HG02840 (cell line): ENCODE data around the gene PLPP2.

Source experiments
- ATAC-seq: cut with Tn5 transposase; IDR thresholded peaks from one replicate; pipeline ENCODE4 v1.9.1; 2021; ENCODE audit warnings: mild to moderate bottlenecking, moderate library complexity, moderate number of reproducible peaks; ENCODE audit not compliant: unreplicated experiment, low FRiP score

Gene PLPP2

DNA sequence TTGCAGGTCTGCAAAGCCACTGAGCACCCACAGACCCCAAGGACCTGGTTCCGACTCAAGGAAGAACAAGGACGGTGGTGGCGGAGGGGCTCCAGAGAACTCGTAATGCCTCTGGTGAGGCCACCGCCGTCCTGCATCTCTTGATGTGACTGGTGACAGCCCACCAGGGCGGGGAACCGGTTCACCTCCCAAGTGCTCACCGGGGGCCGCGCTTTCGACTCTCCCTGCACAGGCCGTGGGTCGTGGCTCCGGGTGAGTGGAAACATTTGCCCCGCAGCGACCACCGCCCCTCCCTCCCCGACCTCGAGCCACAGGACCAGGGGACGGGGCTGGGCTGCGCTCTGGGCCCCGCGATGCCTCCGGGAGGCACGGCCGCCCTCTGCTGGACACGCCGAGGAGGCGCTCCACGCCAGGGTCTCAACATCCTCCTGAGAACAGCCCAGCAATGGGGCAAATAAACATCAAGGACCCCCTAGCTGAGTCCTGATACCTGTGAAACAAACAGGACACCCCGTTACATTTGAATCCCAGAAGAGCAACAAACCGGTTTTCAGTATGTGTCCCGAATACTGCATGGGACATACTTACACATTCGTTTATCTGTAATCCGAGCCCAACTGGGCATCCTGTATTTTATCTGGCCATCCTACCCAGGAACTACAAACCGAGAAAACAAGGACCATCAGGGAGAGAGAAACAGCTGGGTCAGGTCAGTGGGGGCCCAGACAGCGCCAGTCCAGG is 3.9 kb upstream of the PLPP2 start:
- no peak for ATAC-seq

DNA sequence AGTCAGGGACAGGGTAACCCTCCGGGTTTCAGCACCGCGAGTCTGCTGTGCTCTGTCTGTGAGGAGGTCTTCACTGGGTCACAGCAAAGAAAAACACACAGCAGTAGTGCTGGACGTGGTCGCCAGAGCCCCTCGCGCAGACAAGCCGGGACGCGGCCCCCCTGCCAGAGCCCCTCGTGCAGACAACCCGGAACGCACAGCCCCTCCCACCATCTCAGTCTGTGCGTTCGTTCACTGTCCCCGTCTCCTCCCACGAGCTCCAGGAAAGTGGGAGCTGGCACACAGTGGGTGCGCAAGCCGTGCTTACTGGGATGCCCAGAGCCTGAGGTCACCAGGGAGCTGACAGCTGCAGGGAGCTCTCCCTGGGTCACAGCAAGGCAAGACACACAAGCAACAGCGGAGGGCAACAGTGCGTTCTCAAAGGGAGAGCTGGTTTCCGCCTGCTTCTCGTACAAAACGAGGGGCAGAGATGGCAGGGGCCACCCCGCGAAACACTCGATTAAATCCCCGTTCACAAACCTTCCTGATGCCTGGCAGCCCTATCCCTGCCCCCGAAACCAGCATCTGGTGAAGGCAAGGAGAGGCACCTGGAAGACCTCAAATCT is 3.2 kb upstream of the PLPP2 start:
- no peak for ATAC-seq

DNA sequence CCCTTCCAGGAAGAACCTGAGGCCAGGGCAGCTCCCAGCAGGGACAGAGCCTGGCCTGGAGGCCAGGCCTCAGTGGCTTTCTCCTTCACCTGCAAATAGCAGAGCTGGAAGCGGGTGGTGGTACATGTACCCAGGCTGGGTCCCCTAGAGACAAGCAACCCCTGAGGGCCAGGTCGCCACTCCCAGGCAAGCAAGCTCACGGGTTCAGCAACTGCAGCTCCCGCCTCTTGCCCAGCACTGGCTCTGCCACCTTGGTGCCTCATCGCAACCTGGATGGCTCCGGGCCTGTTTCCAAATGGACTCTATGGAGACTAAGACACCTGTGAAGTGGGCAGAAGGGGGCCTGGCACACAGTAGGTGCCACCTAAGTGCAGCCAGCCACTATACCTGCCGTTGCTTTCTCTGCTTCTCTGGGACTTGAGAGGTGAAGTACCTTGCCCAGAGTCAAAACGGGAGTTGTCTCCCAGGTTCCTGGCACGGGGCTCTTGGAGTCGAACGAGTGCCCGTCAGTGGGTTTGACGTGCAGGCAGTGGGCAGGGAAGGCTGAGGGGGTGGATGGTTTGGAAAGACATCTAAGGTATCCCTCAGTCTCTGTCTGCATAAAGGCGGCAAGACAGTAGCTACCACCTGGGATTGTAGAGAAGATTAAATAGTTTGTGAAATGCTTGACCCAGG is 2.4 kb upstream of the PLPP2 start:
- ATAC-seq: no peak

GRCh38 chr19:292951-293350 is 1.7 kb upstream of the PLPP2 start:
- no peak for ATAC-seq

DNA sequence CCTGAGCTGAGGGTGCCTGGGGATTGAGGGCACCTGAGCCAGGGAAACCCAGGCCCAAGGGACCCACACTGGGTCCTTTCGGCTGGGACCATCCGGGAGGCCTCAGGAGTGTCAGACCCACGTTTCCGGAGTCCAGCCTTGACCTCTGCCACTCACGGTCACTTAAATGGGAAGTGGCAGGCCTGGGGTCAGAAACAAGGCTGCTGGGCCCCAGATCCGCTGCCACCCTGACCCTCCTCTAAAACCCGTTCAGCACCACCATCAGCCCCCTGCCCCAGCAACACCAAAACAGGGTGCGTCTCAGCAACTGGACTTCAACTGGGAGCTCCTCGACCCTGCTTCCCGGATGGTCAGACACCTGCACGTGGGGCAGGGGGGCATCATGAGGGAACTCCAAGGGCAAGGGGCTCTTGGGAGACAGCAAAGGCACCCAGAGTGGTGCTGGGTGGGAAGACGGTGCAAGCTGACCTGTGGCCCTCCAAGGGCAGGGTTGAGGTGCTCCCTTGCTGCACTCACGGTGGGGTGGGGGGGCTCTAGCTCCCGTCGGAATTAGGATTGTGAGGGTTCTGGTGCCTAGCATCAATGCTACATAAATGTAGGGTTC is 1.2 kb upstream of the PLPP2 start:
- no peak for ATAC-seq

DNA sequence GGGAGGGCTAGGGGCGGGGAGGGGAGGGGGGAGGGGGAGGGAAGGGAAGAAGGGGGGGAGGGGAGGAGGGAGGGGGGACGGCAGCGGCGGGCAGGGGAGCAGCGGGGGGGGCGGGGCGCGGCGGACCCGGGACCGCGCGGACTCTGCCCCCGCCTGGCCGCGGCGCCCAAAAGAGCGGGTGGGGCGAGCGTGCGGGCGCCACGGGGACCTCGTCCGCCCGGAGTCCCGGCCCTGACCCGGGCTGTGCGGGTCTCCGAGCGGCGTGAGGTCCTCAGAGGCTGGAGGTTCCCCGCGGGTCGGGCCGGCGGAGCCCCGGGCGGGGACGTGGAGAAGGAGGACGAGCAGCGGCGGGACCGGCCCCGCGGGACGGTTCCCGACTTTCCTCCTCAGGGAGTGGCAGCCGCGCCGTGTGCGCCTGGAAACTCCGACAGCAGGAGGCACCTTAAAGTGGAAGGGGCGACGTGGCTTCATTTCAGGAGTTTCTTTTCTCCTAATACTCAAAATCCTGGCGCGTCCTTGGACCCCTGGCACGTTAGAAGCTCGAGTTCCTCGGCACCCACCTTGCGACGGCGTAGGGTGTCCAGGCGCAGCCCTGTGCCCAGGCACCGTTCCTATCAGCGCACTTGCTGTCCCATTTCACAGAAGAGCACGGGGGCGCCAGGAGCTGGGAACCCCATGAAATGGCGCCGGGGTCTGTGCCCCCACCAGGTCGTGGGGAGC is 518 bp upstream of the PLPP2 start:
- ATAC-seq: no peak

DNA sequence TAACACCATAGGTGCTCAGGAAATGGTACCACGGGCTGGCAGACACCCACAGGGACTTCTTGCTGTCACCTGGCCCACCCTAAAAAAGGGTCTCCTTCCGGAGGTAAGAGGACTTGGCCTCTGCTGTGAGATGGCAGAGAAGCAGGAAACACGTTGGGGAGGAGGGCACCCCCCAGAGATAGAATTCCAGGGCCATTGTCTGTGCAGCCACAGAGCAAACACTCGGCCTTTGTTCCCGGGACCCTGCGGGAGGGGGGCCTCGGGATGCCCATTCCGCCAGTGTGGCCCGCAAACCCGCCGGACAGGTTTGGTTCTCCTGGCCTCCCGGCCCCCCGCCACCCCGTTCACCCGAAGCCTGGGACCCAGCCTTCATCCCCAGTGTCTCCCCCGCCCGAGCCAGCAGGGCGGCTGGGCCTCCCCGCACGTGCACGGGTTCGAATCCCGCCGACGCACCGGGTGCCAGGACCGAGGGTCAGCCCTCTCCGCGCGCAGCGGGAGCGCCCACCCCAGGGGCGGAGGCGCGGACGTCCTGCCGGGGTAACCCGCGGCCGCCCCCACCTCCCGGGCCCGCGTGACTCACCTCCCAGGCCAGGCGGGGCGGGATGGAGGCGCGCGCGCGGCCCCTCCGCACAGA is 714 bp downstream of the PLPP2 start:
- no peak for ATAC-seq

DNA sequence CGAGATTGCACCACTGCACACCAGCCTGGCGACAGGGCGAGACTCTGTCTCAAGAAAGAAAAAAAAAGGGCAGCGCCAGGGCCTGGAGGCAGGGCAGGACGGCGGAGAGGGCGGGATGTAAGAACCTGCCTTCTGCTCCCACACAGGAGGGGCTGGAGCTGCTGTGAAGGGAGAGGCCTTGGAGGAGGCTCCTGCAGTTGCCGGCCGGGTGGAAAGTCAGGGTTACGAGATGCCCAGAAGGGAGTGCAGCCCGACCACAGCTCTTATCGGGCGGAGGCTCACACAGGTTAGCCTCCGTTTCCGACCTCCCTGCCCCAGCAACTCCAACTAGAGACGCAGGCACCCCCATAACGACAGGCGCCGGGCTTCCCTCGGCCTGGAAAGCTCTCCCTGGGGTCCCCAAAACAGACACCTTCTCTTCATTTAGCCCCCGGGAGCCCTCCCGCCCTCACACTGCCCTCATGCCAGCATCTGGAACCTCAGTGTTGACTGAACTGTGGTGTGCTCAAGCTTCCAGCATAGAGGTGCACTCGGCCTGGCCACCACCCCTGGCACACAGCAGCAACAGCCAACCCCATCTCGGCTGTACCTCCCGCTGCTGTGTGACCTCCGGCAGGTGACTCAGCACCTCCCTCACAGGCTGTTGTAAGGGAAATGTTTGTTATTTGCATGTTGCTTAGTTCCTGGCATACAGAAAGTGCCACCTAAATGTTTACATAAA is 1.4 kb downstream of the PLPP2 start:
- no peak for ATAC-seq

DNA sequence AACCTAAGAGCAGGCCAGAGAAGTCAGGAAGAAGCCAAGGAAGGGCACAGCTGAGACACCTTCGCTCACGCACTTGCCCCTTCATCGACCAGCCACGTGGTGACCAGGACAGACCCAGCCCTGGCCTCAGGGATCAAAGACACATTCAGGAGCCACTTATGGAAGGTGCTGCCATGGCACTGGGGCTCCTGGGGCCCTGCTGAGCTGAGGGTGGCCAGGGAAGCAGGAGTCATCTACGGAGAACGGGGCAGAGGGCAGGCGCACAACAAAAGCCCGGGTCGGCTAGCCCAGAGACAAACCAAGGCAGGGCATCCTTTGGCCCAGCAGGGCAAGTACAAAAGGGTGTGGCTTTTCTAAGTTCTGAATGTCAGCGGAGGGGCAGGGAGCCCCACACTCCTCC is 2.3 kb downstream of the PLPP2 start:
- ATAC-seq: no peak

GRCh38 chr19:287381-287871 is 3.8 kb downstream of the PLPP2 start:
- ATAC-seq: no peak

DNA sequence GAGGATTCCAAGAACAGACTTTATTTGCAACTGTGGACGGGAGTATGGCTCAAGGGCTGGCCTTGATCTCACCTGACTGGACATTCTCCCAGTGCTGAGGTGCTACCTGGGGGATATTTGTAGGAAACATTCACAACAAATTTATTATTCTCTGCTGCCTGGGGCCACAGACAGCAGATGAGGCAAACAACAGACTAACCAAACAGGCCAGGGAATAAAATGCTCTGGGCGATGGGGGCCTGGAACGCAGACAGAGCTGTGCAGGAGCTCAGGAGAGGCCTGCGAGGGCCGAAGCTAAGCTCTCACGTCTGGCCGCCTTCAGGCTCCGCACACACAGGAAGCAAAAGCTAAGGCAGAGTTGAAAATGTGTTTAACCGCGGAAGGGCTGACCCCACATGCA is 7.8 kb downstream of the PLPP2 start:
- no peak for ATAC-seq

GRCh38 chr19:282501-282900 is 8.7 kb downstream of the PLPP2 start:
- ATAC-seq: no peak

DNA sequence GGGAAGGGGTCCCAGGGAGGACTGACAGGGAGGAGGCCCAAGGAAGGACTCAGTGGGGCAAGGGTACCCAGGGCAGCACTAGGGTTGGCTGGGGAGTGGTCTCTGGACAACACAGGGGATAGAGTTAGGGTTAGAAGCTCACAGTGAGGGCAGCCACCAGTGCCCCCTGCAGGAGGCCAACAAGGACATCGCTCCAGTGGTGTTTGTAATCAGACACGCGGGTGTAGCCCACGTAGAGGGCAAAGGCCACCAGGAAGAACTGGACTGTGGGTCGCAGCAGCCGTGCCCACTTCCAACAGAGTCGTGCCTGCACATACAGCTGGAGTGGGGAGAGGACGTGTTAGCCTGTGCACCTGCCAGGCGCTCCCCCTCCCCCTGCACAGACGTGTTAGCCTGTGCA is 9.2 kb downstream of the PLPP2 start:
- ATAC-seq: no peak

GRCh38 chr19:281156-281853 is 9.9 kb downstream of the PLPP2 start:
- ATAC-seq: no peak

DNA sequence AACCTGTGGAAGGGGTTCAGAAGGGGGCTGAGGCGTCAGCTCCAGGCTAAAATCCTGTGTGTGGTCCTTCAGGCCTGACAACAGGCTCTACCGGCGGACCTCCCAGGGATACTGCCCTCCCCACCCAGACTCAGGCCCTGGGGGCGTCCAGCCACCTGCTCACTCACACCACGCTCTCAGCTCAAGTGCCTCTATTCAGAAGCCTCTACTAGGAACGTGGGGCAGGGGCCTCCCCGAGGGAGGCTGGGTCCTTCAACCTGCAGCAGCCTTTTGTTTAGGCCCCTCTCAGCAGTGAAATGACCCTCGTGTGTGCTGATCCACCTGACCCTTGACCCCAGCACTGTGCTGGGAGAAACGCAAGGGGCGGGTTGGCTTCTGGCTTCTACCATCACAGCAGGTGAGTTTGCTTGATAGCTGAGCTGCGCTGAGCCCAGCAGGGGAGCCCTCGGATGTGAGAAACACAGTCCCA is 10.6 kb downstream of the PLPP2 start:
- ATAC-seq: no peak

DNA sequence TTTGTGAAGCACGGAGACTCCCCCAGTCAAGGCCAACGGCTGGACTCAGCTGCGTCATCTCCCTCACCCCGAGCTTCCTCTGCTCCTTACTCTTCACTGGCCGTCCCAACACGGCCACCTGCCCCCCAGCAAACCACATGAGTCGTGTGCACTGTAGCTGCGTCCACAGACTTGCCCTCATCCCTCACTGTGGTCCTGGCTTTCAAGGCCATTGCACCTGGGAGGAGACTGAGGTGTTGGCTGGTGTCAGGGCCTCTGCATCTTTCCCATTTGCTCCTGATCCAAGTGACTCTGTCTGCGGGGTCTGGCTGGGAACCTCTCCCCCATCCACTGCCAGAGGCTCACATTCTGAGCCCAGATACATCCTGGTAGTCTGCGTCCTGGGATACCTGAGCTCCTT is 11.5 kb downstream of the PLPP2 start:
- ATAC-seq: no peak

DNA sequence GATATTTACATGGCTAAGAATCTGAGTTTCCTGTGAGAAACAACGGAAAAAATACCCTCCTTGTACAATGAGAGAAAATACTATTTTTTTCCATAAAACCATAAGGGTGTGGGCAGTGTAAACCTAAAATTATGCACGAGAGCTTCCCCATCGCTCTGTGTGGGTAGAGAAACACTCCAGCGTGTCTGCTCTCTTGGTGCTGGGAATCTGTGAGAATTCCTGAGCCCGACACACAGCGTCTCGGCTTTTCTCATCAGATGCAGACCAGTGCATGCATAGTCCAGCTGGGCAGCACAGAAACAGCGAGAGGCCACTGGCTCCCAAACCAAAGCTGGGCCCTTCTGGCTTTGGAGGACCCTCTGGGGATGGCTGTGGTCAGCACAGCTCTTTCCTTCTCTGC is 12.0 kb downstream of the PLPP2 start:
- no peak for ATAC-seq

- ATAC-seq: no peak
Observed at GRCh38 chr19:277581-278165, 13.5 kb downstream of the PLPP2 start.

- ATAC-seq: no peak
Observed at GRCh38 chr19:277131-277530, 14.1 kb downstream of the PLPP2 start.
